Coronary artery (tissue), 2 donors: Measurements from ENCODE around the gene RSF1.
"Not testable (repeated sequence)": the region's sequence is repeated elsewhere in the genome, so short reads cannot be mapped to it uniquely, and the experiment has no call there.

Experiments
- DNase-seq: peaks from one replicate; pipeline ENCODE4 v3.0.0-alpha.2; 2017; ENCODE audit warnings: low spot score
- H3K27ac ChIP-seq, 2 donors: fragments of 200-600 bp; sonication (generic); one replicate each; pipeline ENCODE4 v1.5.1; 2016 to 2019
- H3K4me3 ChIP-seq: fragments of 200-600 bp; sonication (generic); 2 replicates; pipeline ENCODE4 v1.5.1; 2016; ENCODE audit warnings: mild to moderate bottlenecking, moderate library complexity
- TF ChIP-seq, protein P1 (sequence below): fragments of 200-600 bp; sonication (generic); IDR thresholded peaks from one replicate; pipeline ENCODE4 v1.5.1; 2019; ENCODE audit warnings: antibody characterized with exemption

Gene RSF1

GRCh38 chr11:77851503-77851902, 31.0 kb upstream of the RSF1 start:
- H3K4me3 ChIP-seq = no peak overlapping the region
- no peak overlapping the region for H3K27ac ChIP-seq
- no peak for DNase-seq
- TF ChIP-seq, protein P1, sequence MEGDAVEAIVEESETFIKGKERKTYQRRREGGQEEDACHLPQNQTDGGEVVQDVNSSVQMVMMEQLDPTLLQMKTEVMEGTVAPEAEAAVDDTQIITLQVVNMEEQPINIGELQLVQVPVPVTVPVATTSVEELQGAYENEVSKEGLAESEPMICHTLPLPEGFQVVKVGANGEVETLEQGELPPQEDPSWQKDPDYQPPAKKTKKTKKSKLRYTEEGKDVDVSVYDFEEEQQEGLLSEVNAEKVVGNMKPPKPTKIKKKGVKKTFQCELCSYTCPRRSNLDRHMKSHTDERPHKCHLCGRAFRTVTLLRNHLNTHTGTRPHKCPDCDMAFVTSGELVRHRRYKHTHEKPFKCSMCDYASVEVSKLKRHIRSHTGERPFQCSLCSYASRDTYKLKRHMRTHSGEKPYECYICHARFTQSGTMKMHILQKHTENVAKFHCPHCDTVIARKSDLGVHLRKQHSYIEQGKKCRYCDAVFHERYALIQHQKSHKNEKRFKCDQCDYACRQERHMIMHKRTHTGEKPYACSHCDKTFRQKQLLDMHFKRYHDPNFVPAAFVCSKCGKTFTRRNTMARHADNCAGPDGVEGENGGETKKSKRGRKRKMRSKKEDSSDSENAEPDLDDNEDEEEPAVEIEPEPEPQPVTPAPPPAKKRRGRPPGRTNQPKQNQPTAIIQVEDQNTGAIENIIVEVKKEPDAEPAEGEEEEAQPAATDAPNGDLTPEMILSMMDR = no peak

GRCh38 chr11:77843700-77844099, 23.2 kb upstream of the RSF1 start:
- not testable (repeated sequence) for DNase-seq, H3K4me3 ChIP-seq, H3K27ac ChIP-seq

- TF ChIP-seq, protein P1 = no peak
- DNase-seq = no peak
- H3K27ac ChIP-seq = no peak overlapping the region
- H3K4me3 ChIP-seq = no peak overlapping the region
Observed at GRCh38 chr11:77842441-77843121, 22.1 kb upstream of the RSF1 start.

DNA sequence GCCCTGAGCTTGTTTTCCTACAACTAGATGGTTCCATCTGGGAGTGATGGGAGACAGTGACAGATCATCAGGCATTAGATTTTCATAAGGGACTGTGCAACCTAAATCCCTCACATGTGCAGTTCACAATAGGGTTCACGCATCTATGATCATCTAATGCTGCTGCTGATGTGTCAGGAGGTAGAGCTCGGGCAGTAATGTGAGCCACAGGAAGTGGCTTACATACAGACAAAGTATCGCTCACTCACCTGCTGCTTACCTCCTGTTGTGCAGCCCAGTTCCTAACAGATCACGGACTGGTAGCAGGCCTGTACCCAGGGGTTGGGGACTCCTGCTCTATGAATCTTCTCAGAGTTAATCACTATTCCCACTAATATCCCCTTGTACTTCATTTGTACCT, 12.8 kb upstream of the RSF1 start:
- no peak for DNase-seq
- Histone ChIP-seq H3K27ac (no peak overlapping the region), H3K4me3 (no peak overlapping the region)
- TF ChIP-seq, protein P1 = no peak

DNA sequence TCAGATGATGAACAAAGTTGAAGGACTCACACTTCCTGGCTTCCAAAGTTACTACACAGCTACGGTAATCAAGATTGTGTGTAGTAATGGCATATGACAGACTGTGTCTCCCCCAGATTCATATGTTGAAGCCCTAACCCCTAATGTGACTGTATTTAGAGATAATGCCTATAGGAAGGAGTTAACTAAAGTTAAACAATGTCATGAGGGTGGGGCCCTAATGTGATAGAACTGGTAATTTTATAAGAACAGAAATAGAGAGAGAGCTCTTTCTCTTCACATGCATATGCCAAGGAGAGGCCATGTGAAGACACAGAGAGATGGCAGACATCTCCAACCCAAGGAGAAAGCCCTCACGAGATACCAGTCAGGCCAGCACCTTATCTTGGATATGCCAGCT, 8.4 kb upstream of the RSF1 start:
- TF ChIP-seq, protein P1 = no peak
- no peak overlapping the region for H3K4me3 ChIP-seq
- no peak overlapping the region for H3K27ac ChIP-seq
- no peak for DNase-seq

DNA sequence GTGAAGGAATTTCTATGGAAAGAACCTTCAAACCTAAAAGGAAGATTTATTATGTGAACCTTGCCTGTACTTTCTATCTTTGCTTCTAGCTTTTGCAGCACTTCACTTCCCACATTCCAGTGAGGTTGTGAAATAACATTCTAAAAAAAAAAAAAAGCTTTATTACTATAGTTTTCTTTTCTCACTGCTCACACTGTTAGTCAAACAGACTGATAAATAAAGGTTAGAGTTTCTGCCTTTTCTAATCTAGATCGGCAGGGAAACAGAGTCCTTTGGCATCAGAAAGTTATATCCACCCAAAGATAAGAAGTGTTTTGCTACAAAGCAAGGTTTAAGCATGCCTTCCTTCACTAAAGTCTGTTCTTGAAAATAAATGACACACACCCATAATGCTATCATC, 3.3 kb upstream of the RSF1 start:
- TF ChIP-seq, protein P1 = no peak
- Histone ChIP-seq H3K27ac (peak overlapping the region in 1 of 2 donors; percentile 13), H3K4me3 (peak overlapping the region; percentile 14)
- no peak for DNase-seq

GRCh38 chr11:77822126-77822525, 1.6 kb upstream of the RSF1 start:
- DNase-seq, H3K27ac ChIP-seq: not testable (repeated sequence)
- H3K4me3 ChIP-seq = peak overlapping the region; percentile 97

DNA sequence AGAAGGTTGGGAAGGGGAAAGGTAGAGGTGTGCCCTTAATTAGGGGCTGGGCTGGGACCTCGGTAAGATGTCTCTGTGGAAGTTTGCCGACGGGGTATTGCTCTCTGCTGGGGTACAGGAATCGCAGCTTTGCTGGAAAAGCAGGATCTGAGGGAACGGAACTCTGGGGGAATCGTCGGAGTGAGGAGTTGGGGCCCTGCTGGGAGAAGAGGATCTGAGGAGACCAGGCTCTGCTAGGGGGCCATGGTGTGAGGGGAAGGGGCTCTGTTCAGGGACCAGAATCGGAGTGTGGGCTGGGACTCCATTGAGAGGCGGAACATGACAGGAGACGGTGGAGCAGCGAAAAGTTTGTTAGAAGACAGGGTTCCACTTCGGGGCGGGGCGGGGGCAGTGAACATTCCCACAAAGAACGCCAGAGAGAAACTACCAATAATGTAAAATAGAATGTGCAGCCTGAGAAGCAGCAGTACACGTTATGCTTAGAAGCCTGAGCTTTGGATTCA, 878 bp upstream of the RSF1 start:
- H3K4me3 ChIP-seq = peak overlapping the region; percentile 97
- DNase-seq = peak; percentile 78

More for the DNA sequence above, 878 bp upstream of the RSF1 start:
- TF ChIP-seq, protein P1 = no peak
- peak overlapping the region; percentile 97 to 99 for H3K27ac ChIP-seq
